GM19467 (cell line): ENCODE measurements around the gene HMHB1.

Experiments
- ATAC-seq: cut with Tn5 transposase; IDR thresholded peaks from one replicate; pipeline ENCODE4 v1.9.1; 2021; ENCODE audit warnings: mild to moderate bottlenecking, moderate library complexity; ENCODE audit not compliant: unreplicated experiment

Gene HMHB1

GRCh38 chr5:143865426-143866025 is 53.6 kb downstream of the HMHB1 start:
- ATAC-seq, result no peak
